IPS-11a (cell line): ENCODE data around the gene QRICH2.
"Not testable (repeated sequence)": the region's sequence is repeated elsewhere in the genome, so short reads cannot be mapped to it uniquely, and the experiment has no call there.

Source experiments
- H3K4me3 ChIP-seq: one replicate; pipeline ENCODE4 v1.5.1; 2013; ENCODE audit warnings: low read depth, low read length, control low read depth

The QRICH2 gene

GRCh38 chr17:76233588-76234353, 74.3 kb downstream of the QRICH2 start:
- no peak overlapping the region for H3K4me3 ChIP-seq

GRCh38 chr17:76232342-76232741, 75.7 kb downstream of the QRICH2 start:
- no peak overlapping the region for H3K4me3 ChIP-seq

GRCh38 chr17:76226749-76227148, 81.3 kb downstream of the QRICH2 start:
- not testable (repeated sequence) for H3K4me3 ChIP-seq

GRCh38 chr17:76225373-76226086, 82.5 kb downstream of the QRICH2 start:
- not testable (repeated sequence) for H3K4me3 ChIP-seq
